Measurements from ENCODE around the gene TMEM202.
"Not testable (repeated sequence)": the region's sequence is repeated elsewhere in the genome, so short reads cannot be mapped to it uniquely, and the experiment has no call there.

Gene TMEM202

GRCh38 chr15:72397796-72398588, at the start of gene TMEM202:
Gene TMEM202, plus strand, starts transcription at chr15:72398305. Its CDS starts 22 bp downstream, at chr15:72398327.
- no peak for DNase-seq (ENCODE audit: low read depth in 2 of 2, low spot score in 1 of 2)

GRCh38 chr15:72353266-72353665, 44.8 kb upstream of the TMEM202 start:
- no peak for DNase-seq (ENCODE audit: low read depth in 2 of 2, low spot score in 1 of 2)

- DNase-seq (ENCODE audit: low read depth in 2 of 2, low spot score in 1 of 2) = no peak
Observed at GRCh38 chr15:72354496-72354895, 43.6 kb upstream of the TMEM202 start.

- no peak for DNase-seq (ENCODE audit: low read depth in 2 of 2, low spot score in 1 of 2)
Observed at GRCh38 chr15:72358121-72358520, 40.0 kb upstream of the TMEM202 start.

GRCh38 chr15:72358650-72359171, 39.4 kb upstream of the TMEM202 start:
- no peak for DNase-seq (ENCODE audit: low read depth in 2 of 2, low spot score in 1 of 2)

- DNase-seq (ENCODE audit: low read depth in 2 of 2, low spot score in 1 of 2) = no peak
Observed at GRCh38 chr15:72361176-72361575, 36.9 kb upstream of the TMEM202 start.

GRCh38 chr15:72365844-72366243, 32.3 kb upstream of the TMEM202 start:
- no peak for DNase-seq (ENCODE audit: low read depth in 2 of 2, low spot score in 1 of 2)

- no peak for DNase-seq (ENCODE audit: low read depth in 2 of 2, low spot score in 1 of 2)
Observed at GRCh38 chr15:72368325-72368724, 29.8 kb upstream of the TMEM202 start.

- DNase-seq (ENCODE audit: low read depth in 2 of 2, low spot score in 1 of 2) = no peak
Observed at GRCh38 chr15:72368899-72369298, 29.2 kb upstream of the TMEM202 start.

GRCh38 chr15:72369964-72370363, 28.1 kb upstream of the TMEM202 start:
- DNase-seq (ENCODE audit: low read depth in 2 of 2, low spot score in 1 of 2) = no peak

- no peak for DNase-seq (ENCODE audit: low read depth in 2 of 2, low spot score in 1 of 2)
Observed at GRCh38 chr15:72372361-72372760, 25.7 kb upstream of the TMEM202 start.

GRCh38 chr15:72375501-72375845, 22.6 kb upstream of the TMEM202 start:
- DNase-seq (ENCODE audit: low read depth in 2 of 2, low spot score in 1 of 2) = peak in 1 of 2 donors; percentile 11

GRCh38 chr15:72375846-72376581, 22.1 kb upstream of the TMEM202 start, which contains the start of gene HEXA:
Gene HEXA, minus strand, starts transcription at chr15:72376014. Its CDS starts 42 bp downstream, at chr15:72375972.
- peak; percentile 87 to 91 for DNase-seq (ENCODE audit: low read depth in 2 of 2, low spot score in 1 of 2)

- no peak for DNase-seq (ENCODE audit: low read depth in 2 of 2, low spot score in 1 of 2)
Observed at GRCh38 chr15:72377331-72377730, 20.8 kb upstream of the TMEM202 start.

- DNase-seq (ENCODE audit: low read depth in 2 of 2, low spot score in 1 of 2) = not testable (repeated sequence)
Observed at GRCh38 chr15:72379106-72379505, 19.0 kb upstream of the TMEM202 start.

- no peak for DNase-seq (ENCODE audit: low read depth in 2 of 2, low spot score in 1 of 2)
Observed at GRCh38 chr15:72379856-72380430, 18.2 kb upstream of the TMEM202 start.

- DNase-seq (ENCODE audit: low read depth in 2 of 2, low spot score in 1 of 2) = no peak
Observed at GRCh38 chr15:72380743-72381142, 17.4 kb upstream of the TMEM202 start.

GRCh38 chr15:72382146-72382545, 16.0 kb upstream of the TMEM202 start:
- no peak for DNase-seq (ENCODE audit: low read depth in 2 of 2, low spot score in 1 of 2)

- DNase-seq (ENCODE audit: low read depth in 2 of 2, low spot score in 1 of 2) = no peak
Observed at GRCh38 chr15:72387741-72388140, 10.4 kb upstream of the TMEM202 start.

- no peak for DNase-seq (ENCODE audit: low read depth in 2 of 2, low spot score in 1 of 2)
Observed at GRCh38 chr15:72389231-72389630, 8.9 kb upstream of the TMEM202 start.

GRCh38 chr15:72396331-72396730, 1.8 kb upstream of the TMEM202 start:
- not testable (repeated sequence) for DNase-seq (ENCODE audit: low read depth in 2 of 2, low spot score in 1 of 2)

GRCh38 chr15:72398648-72399047, 543 bp downstream of the TMEM202 start:
- no peak for DNase-seq (ENCODE audit: low read depth in 2 of 2, low spot score in 1 of 2)

Measured in stimulated activated CD8-positive, alpha-beta memory T cell treated with anti-CD3 and anti-CD28 coated beads, Interleukin-4, amount 100 ng/mL, for 4 hours (primary cell).